Cardiac ventricle fibroblast (primary cell): ENCODE data around the gene FMR1NB. TPM values are rescaled to one million over a fixed set of nuclear protein-coding genes. Genes with fewer than 3 reads are reported as not detected.

Source experiments
- total RNA-seq: library from RNA; depleted of rRNA; stranded (reverse); fragments of >200 nt; gene quantifications from 2 replicates; pipeline ENCODE4 v1.2.3, GENCODE V29; 2015

FMR1NB gene
- not detected in 2 replicates for total RNA-seq

GRCh38 chrX:147981038-147981752 lies at the start of gene FMR1NB:
TSS of gene FMR1NB (plus strand) at chrX:147981337. CDS start at chrX:147981403, 66 bp downstream.

Other genes with a start within 250 kb of the FMR1NB start
- gene FMR1, start 69.4 kb upstream of the FMR1NB start, total RNA-seq, result 9.3 and 13.0 TPM in 2 replicates